GM23248 (cell line): ENCODE data around the gene KIF7.

Experiments
- EZH2 ChIP-seq: fragments of 200-600 bp; sonication (generic); IDR thresholded peaks from 2 replicates; pipeline ENCODE4 v1.6.1; 2018; ENCODE audit warnings: antibody characterized with exemption, mild to moderate bottlenecking; ENCODE audit not compliant: insufficient read depth, poor library complexity, severe bottlenecking
- EZH2phosphoT487 ChIP-seq: fragments of 200-600 bp; sonication (generic); IDR thresholded peaks from 2 replicates; pipeline ENCODE4 v1.6.1; 2018; ENCODE audit warnings: antibody characterized with exemption, moderate library complexity, mild to moderate bottlenecking, low read depth; ENCODE audit not compliant: insufficient read depth

GRCh38 chr15:89652666-89653065, 2.6 kb downstream of the KIF7 start:
- no peak for TF ChIP-seq EZH2
- TF ChIP-seq EZH2phosphoT487: no peak
